ENCODE measurements around the gene SHB.

DNA sequence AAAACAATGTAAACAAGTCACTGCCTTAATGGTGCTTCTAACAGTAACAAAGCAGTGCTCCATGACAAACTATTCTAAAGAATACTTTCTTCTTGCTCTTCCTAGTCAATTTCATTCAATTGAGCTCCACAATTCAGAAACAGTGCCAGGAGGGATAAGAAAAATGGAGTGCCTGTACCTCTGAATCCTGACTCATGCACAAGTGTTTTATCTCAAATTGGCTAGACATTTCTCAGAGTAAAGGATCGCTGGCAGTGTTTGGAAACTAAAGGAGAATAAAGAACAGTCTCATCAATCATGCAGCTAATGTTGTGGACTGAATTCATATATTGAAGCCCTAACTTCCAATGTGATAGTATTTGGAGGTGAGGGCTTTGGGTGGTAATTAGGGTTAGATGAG is 192.7 kb downstream of the SHB start:
- TF ChIP-seq, protein P1, sequence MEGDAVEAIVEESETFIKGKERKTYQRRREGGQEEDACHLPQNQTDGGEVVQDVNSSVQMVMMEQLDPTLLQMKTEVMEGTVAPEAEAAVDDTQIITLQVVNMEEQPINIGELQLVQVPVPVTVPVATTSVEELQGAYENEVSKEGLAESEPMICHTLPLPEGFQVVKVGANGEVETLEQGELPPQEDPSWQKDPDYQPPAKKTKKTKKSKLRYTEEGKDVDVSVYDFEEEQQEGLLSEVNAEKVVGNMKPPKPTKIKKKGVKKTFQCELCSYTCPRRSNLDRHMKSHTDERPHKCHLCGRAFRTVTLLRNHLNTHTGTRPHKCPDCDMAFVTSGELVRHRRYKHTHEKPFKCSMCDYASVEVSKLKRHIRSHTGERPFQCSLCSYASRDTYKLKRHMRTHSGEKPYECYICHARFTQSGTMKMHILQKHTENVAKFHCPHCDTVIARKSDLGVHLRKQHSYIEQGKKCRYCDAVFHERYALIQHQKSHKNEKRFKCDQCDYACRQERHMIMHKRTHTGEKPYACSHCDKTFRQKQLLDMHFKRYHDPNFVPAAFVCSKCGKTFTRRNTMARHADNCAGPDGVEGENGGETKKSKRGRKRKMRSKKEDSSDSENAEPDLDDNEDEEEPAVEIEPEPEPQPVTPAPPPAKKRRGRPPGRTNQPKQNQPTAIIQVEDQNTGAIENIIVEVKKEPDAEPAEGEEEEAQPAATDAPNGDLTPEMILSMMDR (IDR thresholded peaks at IDR 0.05), result no peak
- no peak for TF ChIP-seq ZFX (IDR thresholded peaks at IDR 0.05; ENCODE audit: borderline replicate concordance)

All from 22Rv1 (cell line).